HG03378 (cell line): Measurements from ENCODE around the gene CPED1.
"Not testable (repeated sequence)": the region's sequence is repeated elsewhere in the genome, so short reads cannot be mapped to it uniquely, and the experiment has no call there.

Experiments
- ATAC-seq: cut with Tn5 transposase; IDR thresholded peaks from one replicate; pipeline ENCODE4 v1.9.1; 2021; ENCODE audit warnings: mild to moderate bottlenecking, moderate library complexity; ENCODE audit not compliant: unreplicated experiment

Gene CPED1

GRCh38 chr7:120979765-120980499, 8.6 kb upstream of the CPED1 start:
- ATAC-seq, result no peak

- no peak for ATAC-seq
Measured at GRCh38 chr7:120981117-120981516, 7.4 kb upstream of the CPED1 start.

GRCh38 chr7:120981888-120982615, 6.5 kb upstream of the CPED1 start:
- no peak for ATAC-seq

GRCh38 chr7:120983592-120983991, 4.9 kb upstream of the CPED1 start:
- not testable (repeated sequence) for ATAC-seq

- no peak for ATAC-seq
Measured at GRCh38 chr7:120984406-120984805, 4.1 kb upstream of the CPED1 start.

- no peak for ATAC-seq
Measured at GRCh38 chr7:120985130-120985758, 3.3 kb upstream of the CPED1 start.

- ATAC-seq, result no peak
Measured at GRCh38 chr7:120985839-120986238, 2.7 kb upstream of the CPED1 start.

GRCh38 chr7:120986650-120987049, 1.9 kb upstream of the CPED1 start:
- ATAC-seq, result no peak

GRCh38 chr7:120987280-120987679, 1.2 kb upstream of the CPED1 start:
- ATAC-seq, result no peak

GRCh38 chr7:120987683-120988590, 574 bp upstream of the CPED1 start:
- ATAC-seq, result peak; percentile 96

- no peak for ATAC-seq
Measured at GRCh38 chr7:120989257-120990220, 1.0 kb downstream of the CPED1 start.

GRCh38 chr7:120990468-120991118, 2.1 kb downstream of the CPED1 start:
- no peak for ATAC-seq

GRCh38 chr7:120991161-120991560, 2.6 kb downstream of the CPED1 start:
- ATAC-seq, result no peak

- ATAC-seq, result no peak
Measured at GRCh38 chr7:120991581-120991980, 3.1 kb downstream of the CPED1 start.

GRCh38 chr7:120992272-120992964, 3.9 kb downstream of the CPED1 start:
- no peak for ATAC-seq

GRCh38 chr7:120992965-120993494, 4.5 kb downstream of the CPED1 start:
- no peak for ATAC-seq

- no peak for ATAC-seq
Measured at GRCh38 chr7:120993553-120994191, 5.2 kb downstream of the CPED1 start.
